T follicular helper cell (primary cell): ENCODE measurements around the gene RSAD2.
"Not testable (repeated sequence)": the region's sequence is repeated elsewhere in the genome, so short reads cannot be mapped to it uniquely, and the experiment has no call there.

Experiments
- DNase-seq: peaks from one replicate; pipeline ENCODE4 v3.0.0-alpha.2; 2020; ENCODE audit warnings: low read depth

The RSAD2 gene

GRCh38 chr2:6926071-6926732 lies 48.6 kb downstream of the RSAD2 start:
- no peak for DNase-seq

- DNase-seq = no peak
These were observed 49.6 kb downstream of the RSAD2 start for GRCh38 chr2:6927186-6927585.

- no peak for DNase-seq
These were observed 50.2 kb downstream of the RSAD2 start for GRCh38 chr2:6927753-6928152.

GRCh38 chr2:6928452-6928851 lies 50.9 kb downstream of the RSAD2 start:
- no peak for DNase-seq

- no peak for DNase-seq
These were observed 51.7 kb downstream of the RSAD2 start for GRCh38 chr2:6929196-6929819.

GRCh38 chr2:6930923-6931647 lies 53.5 kb downstream of the RSAD2 start:
- no peak for DNase-seq

GRCh38 chr2:6931753-6932152 lies 54.2 kb downstream of the RSAD2 start:
- DNase-seq = no peak

GRCh38 chr2:6932206-6932605 lies 54.6 kb downstream of the RSAD2 start:
- no peak for DNase-seq

GRCh38 chr2:6932828-6933227 lies 55.3 kb downstream of the RSAD2 start:
- DNase-seq = no peak

- no peak for DNase-seq
These were observed 56.3 kb downstream of the RSAD2 start for GRCh38 chr2:6933911-6934310.

GRCh38 chr2:6934345-6934744 lies 56.8 kb downstream of the RSAD2 start:
- DNase-seq = no peak

GRCh38 chr2:6934758-6935651 lies 57.4 kb downstream of the RSAD2 start:
- no peak for DNase-seq

- not testable (repeated sequence) for DNase-seq
These were observed 58.1 kb downstream of the RSAD2 start for GRCh38 chr2:6935652-6936020.

- no peak for DNase-seq
These were observed 59.6 kb downstream of the RSAD2 start for GRCh38 chr2:6937157-6937556.

- DNase-seq = no peak
These were observed 60.0 kb downstream of the RSAD2 start for GRCh38 chr2:6937582-6937981.

GRCh38 chr2:6939071-6939470 lies 61.5 kb downstream of the RSAD2 start:
- DNase-seq = no peak

GRCh38 chr2:6940820-6941219 lies 63.2 kb downstream of the RSAD2 start:
- no peak for DNase-seq

GRCh38 chr2:6941299-6942046 lies 63.9 kb downstream of the RSAD2 start:
- DNase-seq = no peak

GRCh38 chr2:6942848-6943247 lies 65.3 kb downstream of the RSAD2 start:
- no peak for DNase-seq

GRCh38 chr2:6943523-6943922 lies 65.9 kb downstream of the RSAD2 start:
- no peak for DNase-seq

GRCh38 chr2:6943971-6944370 lies 66.4 kb downstream of the RSAD2 start:
- DNase-seq = no peak

GRCh38 chr2:6944555-6944954 lies 67.0 kb downstream of the RSAD2 start:
- DNase-seq = no peak
